HCEC 1CT (cell line): ENCODE measurements around the gene LCN10.
"Not testable (repeated sequence)": the region's sequence is repeated elsewhere in the genome, so short reads cannot be mapped to it uniquely, and the experiment has no call there.

Experiments
- DNase-seq: peaks from one replicate; pipeline ENCODE4 v3.0.0-alpha.2; 2017

Gene LCN10

GRCh38 chr9:136717399-136717798, 25.3 kb downstream of the LCN10 start:
- DNase-seq = no peak

DNA sequence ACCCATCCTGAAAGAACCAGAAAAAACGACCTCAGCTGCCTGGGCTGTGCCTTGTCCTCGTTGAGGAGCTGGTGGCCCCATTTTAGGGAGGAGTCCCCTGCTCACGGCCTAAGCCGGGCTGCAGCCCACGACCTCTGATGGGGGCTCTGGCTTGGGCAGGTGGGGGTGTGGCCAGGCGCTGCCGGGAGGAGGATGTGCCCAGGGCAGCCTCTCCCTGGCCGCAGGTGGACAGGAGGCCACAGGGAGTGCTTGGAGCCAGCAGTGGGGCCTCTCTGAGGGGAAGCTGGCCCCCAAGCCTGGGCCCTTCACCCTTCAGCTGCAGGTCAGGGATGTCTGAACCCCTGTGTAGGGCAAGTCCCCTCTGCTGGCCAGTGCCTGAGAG, 27.9 kb downstream of the LCN10 start:
- DNase-seq = no peak

DNA sequence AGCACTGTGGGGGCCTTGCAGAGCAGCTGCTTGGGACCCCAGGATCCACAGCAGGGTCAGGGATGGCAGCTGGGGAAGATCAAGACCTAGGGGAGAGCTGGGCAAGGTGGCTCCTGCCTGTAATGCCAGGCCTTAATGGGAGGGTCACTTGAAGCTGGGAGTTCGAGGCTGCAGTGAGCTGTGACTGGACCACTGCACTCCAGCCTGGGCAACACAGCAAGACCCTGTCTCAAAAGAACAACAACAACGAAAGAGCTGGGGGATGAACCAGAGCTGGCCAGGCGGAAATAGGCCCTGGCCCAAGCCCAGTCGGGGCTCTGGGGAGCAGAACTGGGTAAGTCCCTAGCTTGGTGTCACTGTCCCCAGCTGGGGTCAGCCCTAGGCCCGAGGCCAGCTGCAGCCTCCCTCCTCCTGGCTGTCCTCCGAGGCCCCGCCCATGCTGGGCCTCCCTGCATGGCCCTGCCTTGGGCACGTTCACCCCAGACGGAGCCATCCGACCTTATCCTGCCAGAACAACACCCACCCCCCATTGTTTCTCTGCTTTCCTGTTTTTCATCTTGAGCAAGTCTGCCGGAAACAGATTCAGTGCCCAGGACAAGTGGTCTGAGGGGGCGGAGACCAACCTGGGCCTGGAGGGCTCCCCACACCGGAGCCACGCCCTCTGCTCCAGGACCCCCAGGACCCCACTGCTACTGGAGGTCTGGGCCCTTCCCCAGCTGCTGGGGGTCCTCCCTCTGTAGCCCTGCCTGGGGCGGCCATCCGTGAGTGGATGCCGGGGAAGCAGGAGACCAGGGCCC, 28.4 kb downstream of the LCN10 start:
- DNase-seq = no peak

GRCh38 chr9:136713550-136713949, 29.2 kb downstream of the LCN10 start:
- DNase-seq = no peak

DNA sequence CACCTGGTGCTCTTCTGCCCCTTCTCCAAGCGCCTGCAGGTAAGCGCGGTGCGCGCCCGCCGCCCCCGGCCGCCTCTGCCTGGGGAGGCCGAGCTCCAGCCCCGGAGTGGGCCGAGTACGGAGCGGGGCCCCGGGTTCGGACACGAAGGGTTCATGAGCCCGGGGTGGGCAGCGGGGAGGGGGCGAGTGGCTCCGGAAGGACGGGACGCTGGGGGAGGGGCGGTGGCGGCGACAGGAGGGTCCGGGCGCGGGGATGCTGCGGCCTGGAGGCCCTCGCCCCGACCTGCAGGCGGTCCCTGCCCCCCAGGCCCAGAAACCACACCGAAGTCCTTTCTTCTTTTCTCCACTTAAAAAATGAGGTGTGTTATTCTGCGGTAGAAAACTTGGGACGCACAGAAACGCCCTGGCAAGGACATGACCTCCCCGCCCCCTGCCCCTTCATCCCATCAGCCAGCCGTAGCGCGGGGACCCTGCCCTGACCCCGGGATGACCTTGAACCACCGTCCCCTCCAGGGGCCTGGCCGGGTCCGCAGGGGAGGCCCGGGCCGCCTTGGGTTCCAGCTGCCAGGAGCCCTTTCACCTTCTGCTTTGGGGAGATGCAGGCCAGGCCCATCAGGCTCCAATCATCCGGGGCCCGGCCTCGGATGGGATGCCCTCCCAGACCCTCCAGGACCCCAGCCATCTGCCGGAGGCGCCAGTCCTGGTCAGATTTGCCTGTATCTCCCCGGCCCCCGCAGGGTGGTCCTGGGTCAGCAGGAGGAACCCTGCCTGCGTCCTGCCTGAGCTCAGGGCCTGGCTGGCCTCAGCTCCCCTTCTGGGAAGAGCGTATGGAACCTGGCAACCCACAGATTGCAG, 29.8 kb downstream of the LCN10 start:
- DNase-seq = no peak

GRCh38 chr9:136711751-136712689, 30.7 kb downstream of the LCN10 start, which contains the start of gene DIPK1B:
Gene DIPK1B, plus strand, starts transcription at chr9:136712572. Its CDS starts 94 bp downstream, at chr9:136712666.
- no peak for DNase-seq

- peak; percentile 50 for DNase-seq
Measured at GRCh38 chr9:136711219-136711648, 31.5 kb downstream of the LCN10 start.

DNA sequence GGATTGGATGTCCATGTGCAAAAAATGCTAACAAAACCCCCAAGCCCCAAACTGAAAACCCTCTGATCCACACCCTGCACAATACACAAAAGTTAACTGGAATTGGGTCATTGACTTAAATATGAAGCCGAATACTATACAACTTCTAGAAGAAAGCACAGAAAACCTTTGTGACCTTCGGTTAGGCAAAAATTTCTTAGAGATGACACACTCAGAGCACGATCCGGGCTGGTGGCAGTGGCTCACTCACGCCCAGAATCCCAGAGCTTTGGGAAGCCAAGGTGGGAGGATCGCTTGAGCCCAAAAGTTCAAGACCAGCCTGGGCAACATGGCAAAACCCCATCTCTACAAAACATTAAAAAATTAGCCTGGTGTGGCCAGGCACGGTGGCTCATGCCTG, 32.2 kb downstream of the LCN10 start:
- no peak for DNase-seq

GRCh38 chr9:136709454-136710109, 33.2 kb downstream of the LCN10 start:
- no peak for DNase-seq

DNA sequence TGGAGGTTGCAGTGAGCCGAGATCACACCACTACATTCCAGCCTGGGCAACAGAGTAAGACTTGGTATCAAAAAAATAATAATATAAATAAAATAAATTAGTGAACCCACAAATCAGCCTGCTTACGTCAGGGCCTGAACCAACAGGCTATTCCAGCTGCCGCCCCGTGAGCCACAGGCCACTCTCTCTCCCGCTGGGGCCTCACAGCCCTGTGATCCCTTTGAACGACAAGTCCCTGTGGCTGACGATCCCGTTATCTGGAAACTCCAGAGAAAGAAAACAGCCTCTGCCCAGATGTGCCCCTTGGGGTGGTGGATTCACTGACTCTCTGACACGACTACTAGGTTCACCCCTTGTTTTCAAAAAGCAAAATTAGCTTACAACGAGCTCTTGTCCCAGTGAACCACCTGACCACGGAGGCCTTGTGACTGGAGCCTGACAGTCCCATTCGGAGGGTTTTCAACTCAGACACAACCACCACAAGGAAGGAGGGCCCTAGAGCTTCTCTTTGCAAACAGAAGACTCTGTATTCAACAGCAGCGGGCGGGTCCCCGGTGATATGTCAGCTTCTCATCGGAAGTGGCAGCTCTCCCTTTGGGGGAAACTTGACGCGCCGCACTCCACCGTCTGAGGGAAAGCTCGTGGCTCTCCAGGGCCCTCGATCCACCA, 34.8 kb downstream of the LCN10 start:
- no peak for DNase-seq

DNA sequence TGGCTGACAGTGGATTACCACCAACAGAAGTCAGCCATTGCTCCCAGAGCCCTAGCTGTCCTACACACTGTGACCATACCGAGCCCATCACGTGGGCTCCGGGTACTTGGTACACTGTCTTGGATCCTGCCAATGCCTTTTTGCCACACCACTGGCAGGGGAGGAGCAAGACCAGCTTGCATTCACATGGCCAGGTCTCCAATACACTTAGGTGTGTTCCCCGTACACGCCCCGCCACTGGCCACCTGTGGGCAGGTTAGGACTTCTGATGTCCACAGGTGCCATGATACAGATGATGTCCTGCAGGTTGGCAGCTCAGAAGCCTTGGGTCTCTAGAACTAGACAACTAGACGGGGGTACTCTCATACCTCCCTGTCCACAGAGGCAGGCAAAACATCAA, 35.7 kb downstream of the LCN10 start:
- DNase-seq = no peak

DNA sequence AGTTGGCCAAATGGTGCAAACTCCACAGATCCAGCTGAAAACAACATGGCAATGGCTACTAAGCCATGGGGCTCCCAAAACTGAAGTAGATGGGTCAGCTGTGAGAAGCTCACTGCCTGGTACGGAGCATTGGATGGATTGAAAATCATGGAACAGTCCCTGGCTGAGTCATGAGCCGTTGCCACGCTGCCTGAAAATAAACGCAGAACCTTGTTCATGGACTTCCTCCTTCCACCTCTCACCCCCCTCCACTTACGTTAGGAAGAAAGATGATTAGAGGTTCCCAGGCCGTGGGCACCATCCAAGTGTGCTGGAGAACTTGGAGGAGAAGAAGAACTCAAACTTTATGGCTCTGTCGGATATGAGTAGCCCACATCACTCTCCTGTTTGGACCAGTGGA, 37.2 kb downstream of the LCN10 start:
- DNase-seq = no peak

DNA sequence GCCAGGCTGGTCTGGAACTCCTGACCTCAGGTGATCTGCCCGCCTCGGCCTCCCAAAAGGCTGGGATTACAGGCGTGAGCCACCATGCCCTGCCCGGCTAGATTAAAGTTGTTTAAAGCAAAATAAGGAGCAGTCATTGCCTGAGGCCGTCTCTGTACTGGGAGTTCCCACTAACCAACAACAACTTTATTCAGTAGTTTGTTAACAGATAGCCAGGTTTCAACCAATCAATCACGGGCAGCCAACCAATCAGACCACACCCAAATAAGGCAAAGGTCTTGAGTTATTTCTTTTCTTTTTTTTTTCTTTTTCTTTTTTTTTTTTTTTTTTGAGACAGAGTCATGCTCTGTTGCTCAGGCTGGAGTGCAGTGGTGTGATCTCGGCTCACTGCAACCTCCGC, 38.0 kb downstream of the LCN10 start:
- not testable (repeated sequence) for DNase-seq

- DNase-seq = no peak
Measured at GRCh38 chr9:136703276-136703860, 39.4 kb downstream of the LCN10 start.

GRCh38 chr9:136701668-136702053, 41.1 kb downstream of the LCN10 start:
- no peak for DNase-seq

DNA sequence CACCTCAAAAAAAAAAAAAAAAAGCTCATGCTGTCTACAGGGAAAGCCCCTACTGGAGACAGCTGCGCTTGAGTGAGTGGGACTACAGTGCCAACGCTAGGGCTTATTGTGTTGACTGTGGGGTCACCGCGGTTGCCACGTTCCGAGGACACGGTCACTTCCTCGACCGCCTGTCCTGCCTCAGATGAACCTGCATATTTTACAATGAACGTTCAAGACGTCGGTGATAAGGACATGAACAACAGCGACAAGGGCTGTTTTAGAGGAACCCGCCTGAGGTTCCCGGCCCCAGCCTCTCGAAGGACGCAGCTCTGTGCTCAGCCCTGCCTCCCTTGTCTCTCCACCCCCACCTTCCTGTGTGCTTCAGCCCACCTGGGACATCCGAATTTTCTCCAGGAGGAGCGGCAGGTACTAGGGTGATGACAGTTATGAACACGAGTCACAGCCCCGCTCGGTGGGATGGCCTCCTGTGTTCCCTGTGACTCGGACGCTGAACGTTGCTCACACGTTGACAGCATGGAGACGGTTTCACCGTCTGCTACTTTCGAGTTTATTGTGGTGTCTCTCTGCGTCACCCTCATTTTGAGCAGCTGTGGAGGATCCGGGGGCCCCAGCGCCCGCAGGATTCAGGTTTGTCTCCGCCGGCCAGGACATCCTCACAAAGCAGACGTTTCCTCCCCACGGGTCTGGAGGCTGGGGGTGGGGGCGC, 41.6 kb downstream of the LCN10 start:
- DNase-seq = no peak

- DNase-seq = peak; percentile 42
Measured at GRCh38 chr9:136700304-136700703, 42.4 kb downstream of the LCN10 start.

DNA sequence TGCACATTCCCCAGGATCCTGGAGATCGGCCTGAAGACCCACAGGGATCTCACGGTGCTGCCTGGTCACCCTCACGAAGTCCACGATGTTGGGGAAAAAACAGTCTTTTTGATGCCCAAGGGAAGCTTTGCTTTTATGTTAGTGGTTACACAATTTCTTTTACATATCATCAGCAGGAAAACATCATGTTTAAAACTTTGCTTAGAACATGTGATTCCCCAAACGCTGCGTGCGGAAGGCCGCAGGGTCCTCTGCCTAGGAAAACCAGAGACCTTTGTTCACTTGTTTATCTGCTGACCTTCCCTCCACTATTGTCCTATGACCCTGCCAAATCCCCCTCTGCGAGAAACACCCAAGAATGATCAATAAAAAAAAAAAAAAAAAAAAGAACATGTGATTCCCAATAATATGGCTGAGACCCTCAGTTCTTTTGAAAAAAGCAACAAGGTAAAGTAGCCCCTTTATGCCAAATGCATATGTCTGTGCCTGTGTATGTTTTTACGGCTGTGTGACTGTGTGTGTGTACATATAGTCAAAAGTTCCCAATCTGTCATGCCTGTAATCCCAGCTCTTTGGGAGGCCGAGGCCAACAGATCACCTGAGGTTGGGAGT, 44.0 kb downstream of the LCN10 start:
- DNase-seq = no peak

DNA sequence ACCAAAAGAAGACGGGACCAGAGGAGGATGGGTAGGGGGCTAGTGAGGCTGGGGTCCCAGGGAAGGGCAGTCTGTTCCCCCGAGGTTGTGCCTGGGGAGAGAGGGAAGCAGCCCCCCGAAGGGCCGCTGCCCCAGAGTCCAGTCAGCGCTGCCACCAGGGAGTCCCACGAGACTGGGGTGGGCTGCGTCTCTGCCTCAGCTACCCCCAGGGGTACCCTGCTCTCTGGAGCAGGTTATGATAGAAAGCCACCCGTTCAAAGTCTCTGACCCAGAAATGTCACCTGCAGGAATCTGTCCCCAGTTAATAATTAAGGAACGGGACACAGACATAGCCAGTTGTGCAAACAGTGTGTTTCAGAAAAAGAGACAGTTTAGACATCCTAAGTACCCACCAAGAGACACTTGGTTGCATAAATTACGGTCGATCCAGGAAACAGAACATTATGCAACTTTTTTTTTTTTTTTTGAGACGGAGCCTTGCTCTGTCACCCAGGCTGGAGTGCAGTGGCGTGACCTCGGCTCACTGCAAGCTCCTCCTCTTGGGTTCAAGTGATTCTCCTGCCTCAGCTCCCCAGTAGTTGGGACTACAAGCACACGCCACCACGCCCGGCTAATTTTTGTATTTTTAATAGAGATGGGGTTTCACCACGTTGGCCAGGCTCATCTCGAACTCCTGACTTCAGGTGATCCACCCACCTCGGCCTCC, 44.8 kb downstream of the LCN10 start:
- no peak for DNase-seq
